Measurements from ENCODE around the gene GGTA1. TPM values are rescaled to one million over a fixed set of nuclear protein-coding genes. Genes with fewer than 3 reads are reported as not detected.

GGTA1 gene
- total and polyA plus RNA-seq, 2 of the 8 experiments (the other 6 are each of a cell fraction or from before 2014, with no cell fraction given), result not detected

DNA sequence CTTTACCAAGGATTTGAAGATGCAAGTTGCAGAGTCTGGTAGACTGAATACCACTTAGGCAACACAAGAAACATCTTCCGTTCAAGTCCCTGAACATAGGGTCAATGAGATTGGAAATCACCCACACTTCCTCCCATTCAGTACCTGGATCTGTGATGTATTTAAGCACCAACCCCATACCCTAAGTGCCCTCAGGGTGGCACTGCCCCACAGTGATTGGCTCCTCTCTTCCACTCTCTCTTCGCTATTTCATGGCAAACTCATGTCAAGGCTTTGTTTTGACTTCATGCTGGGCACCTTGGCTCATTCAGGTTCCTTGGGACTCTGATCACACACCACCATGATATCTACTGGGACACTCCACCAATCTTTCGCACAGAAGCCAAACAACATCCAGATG, 53.7 kb downstream of the GGTA1 start:
- Histone ChIP-seq H4K91ac (replicated peaks; ENCODE audit: insufficient read length, low read length) (no peak overlapping the region), H2BK5ac (ENCODE audit: low read depth, low read length) (no peak overlapping the region), H3K23me2 (ENCODE audit: low read depth, low read length) (no peaks in the 10 kb centered on the region), H3K36me3 (ENCODE audit: control insufficient read depth in 2 of 4, insufficient read depth in 4 of 4, low read length in 3 of 4) (no peaks in the 10 kb centered on the region), H3K14ac (ENCODE audit: insufficient read length) (no peak overlapping the region), H3K18ac (ENCODE audit: extremely low read depth, low read length) (no peak overlapping the region), H3K56ac (replicated peaks; ENCODE audit: insufficient read length, low read depth, low read length) (no peak overlapping the region), H3K27ac (ENCODE audit: low read depth, low read length) (no peak overlapping the region), H4K20me1 (replicated peaks in 1 of 2; ENCODE audit: control insufficient read depth in 1 of 2, insufficient read depth in 2 of 2, low read length in 2 of 2) (no peaks in the 10 kb centered on the region), H4K8ac (ENCODE audit: extremely low read depth, insufficient read depth, low read length) (no peak overlapping the region), H2BK120ac (replicated peaks; ENCODE audit: low read depth, low read length) (no peak overlapping the region), H3K79me1 (ENCODE audit: low read depth, low read length) (no peaks in the 10 kb centered on the region), H3K9ac (replicated peaks in 1 of 4; ENCODE audit: extremely low read depth in 1 of 4, low read depth in 3 of 4, low read length in 3 of 4) (no peak overlapping the region), H2BK12ac (ENCODE audit: low read depth, low read length) (no peak overlapping the region), H2AK5ac (ENCODE audit: low read depth, low read length) (no peak overlapping the region), H2BK15ac (ENCODE audit: low read length) (no peak overlapping the region), H3K4me2 (ENCODE audit: insufficient read depth in 1 of 2, low read depth in 2 of 2, low read length in 2 of 2) (no peak overlapping the region), H3K27me3 (replicated peaks in 1 of 4; ENCODE audit: control insufficient read depth in 3 of 4, extremely low read depth in 1 of 4, insufficient read depth in 3 of 4, low read length in 3 of 4) (no peaks in the 10 kb centered on the region; a peak in 1 of 7 replicates), H2BK20ac (ENCODE audit: low read length) (no peak overlapping the region), H3K9me3 (ENCODE audit: insufficient read depth in 2 of 2, low read depth in 1 of 2, low read length in 1 of 2) (no peaks in the 10 kb centered on the region), H3K4me3 (ENCODE audit: extremely low read depth in 1 of 4, insufficient read depth in 2 of 4, low read depth in 3 of 4, low read length in 4 of 4) (no peak overlapping the region), H4K5ac (ENCODE audit: insufficient read length, low read depth, low read length) (no peak overlapping the region), H3K79me2 (ENCODE audit: control insufficient read depth in 1 of 2, insufficient read depth in 2 of 2, low read length in 2 of 2) (no peaks in the 10 kb centered on the region), H3K4ac (replicated peaks; ENCODE audit: insufficient read length, low read depth, low read length) (no peak overlapping the region), H3K4me1 (replicated peaks in 1 of 4; ENCODE audit: control insufficient read depth in 3 of 4, insufficient read depth in 4 of 4, low read length in 3 of 4) (no peaks in the 10 kb centered on the region), H2AFZ (ENCODE audit: low read length) (0 out of 2 replicates have a peak overlapping the region, but pooled peaks have one; percentile 26), H3K23ac (ENCODE audit: insufficient read length) (no peak overlapping the region)
- POLR2A ChIA-PET (ENCODE audit: partially characterized antibody), result no interaction called here
- WGBS, 2 experiments (ENCODE audit: extremely low coverage in 1 of 2, insufficient coverage in 1 of 2, insufficient read length in 1 of 2, insufficient replicate concordance in 2 of 2, low coverage in 1 of 2, low lambda C conversion rate in 2 of 2, missing lambda C conversion rate in 1 of 2), result 81% methylated on average over 3 of the region's 3 CpGs; no CpG with 5 or more reads in 1 of the 2 experiments
- FAIRE-seq (no peak), DNase-seq (ENCODE audit: low read depth in 1 of 2, low spot score in 2 of 2) (no peak)
- CTCF ChIA-PET (ENCODE audit: partially characterized antibody), result interaction anchor here (0.6 to 1.9 kb wide), 5 partner anchors 16 to 126 kb away, joined by 3 to 7 read pairs (median 6); no protein-coding TSS in a partner anchor
- TF ChIP-seq CHD1 (IDR thresholded peaks at IDR 0.05; ENCODE audit: low read depth, low read length) (no peak), KDM1A (IDR thresholded peaks at IDR 0.05; ENCODE audit: borderline replicate concordance, low read length) (no peak), HDAC2 (IDR thresholded peaks at IDR 0.05; ENCODE audit: borderline replicate concordance in 1 of 2, low read depth in 2 of 2, low read length in 2 of 2) (no peak), NANOG (IDR thresholded peaks at IDR 0.05; ENCODE audit: insufficient read depth, low read depth, low read length, poor library complexity, severe bottlenecking) (no peak), SP1 (IDR thresholded peaks at IDR 0.05; ENCODE audit: low read depth, low read length) (no peak), RAD21 (IDR thresholded peaks at IDR 0.05 in 1 of 2, conservative IDR thresholded peaks at IDR 0.05 in 1 of 2; ENCODE audit: low read depth in 2 of 2, low read length in 2 of 2) (peak; percentile 80 to 82), TAF7 (optimal IDR thresholded peaks at IDR 0.05; ENCODE audit: borderline replicate concordance, low read depth, low read length) (no peak)
- TF ChIP-seq, protein P1, sequence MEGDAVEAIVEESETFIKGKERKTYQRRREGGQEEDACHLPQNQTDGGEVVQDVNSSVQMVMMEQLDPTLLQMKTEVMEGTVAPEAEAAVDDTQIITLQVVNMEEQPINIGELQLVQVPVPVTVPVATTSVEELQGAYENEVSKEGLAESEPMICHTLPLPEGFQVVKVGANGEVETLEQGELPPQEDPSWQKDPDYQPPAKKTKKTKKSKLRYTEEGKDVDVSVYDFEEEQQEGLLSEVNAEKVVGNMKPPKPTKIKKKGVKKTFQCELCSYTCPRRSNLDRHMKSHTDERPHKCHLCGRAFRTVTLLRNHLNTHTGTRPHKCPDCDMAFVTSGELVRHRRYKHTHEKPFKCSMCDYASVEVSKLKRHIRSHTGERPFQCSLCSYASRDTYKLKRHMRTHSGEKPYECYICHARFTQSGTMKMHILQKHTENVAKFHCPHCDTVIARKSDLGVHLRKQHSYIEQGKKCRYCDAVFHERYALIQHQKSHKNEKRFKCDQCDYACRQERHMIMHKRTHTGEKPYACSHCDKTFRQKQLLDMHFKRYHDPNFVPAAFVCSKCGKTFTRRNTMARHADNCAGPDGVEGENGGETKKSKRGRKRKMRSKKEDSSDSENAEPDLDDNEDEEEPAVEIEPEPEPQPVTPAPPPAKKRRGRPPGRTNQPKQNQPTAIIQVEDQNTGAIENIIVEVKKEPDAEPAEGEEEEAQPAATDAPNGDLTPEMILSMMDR (IDR thresholded peaks at IDR 0.05; ENCODE audit: control extremely low read depth in 1 of 3, insufficient read depth in 1 of 3, low read depth in 1 of 3, low read length in 3 of 3), result peak; percentile 57 to 70 (median 62)

All from H1 (cell line).